ENCODE data around the gene GAGE2A.

GAGE2A gene

DNA sequence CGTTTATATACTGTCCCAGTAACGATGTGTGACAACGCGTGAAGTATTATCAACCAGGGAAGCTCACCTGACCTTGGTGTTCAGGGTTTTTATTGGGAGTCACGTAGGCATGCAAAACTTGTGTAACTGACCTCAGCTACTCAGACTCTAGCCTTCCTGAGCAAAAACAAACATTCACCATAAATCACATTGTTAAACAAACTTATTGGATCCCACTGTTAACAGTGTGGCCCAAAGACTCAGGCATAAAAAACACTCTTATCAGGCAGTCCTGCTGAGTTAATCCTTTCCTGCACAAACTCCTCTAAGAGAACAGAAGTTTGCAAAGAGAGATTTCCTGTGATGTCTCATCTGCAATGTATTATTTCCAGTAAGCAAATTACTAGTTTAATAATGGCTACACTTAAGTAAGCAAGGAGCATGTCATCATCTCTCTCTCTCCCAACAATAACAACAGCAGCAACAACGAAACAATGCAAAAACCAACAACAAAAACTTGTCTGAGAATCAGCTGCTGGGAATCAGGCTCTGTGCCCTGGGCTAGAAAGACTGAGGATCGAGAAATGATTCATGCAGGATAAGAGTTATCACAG, 21.5 kb downstream of the GAGE2A start:
- TF ChIP-seq, protein P1, sequence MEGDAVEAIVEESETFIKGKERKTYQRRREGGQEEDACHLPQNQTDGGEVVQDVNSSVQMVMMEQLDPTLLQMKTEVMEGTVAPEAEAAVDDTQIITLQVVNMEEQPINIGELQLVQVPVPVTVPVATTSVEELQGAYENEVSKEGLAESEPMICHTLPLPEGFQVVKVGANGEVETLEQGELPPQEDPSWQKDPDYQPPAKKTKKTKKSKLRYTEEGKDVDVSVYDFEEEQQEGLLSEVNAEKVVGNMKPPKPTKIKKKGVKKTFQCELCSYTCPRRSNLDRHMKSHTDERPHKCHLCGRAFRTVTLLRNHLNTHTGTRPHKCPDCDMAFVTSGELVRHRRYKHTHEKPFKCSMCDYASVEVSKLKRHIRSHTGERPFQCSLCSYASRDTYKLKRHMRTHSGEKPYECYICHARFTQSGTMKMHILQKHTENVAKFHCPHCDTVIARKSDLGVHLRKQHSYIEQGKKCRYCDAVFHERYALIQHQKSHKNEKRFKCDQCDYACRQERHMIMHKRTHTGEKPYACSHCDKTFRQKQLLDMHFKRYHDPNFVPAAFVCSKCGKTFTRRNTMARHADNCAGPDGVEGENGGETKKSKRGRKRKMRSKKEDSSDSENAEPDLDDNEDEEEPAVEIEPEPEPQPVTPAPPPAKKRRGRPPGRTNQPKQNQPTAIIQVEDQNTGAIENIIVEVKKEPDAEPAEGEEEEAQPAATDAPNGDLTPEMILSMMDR (IDR thresholded peaks at IDR 0.05; ENCODE audit: low read depth, low read length), result no peak
- H3K27me3 ChIP-seq (ENCODE audit: insufficient read depth, low read depth, severe bottlenecking), result peaks cover 57% of the 10 kb centered on the region
- H3K4me3 ChIP-seq (ENCODE audit: low read depth, low read length), result no peak overlapping the region
- no peak overlapping the region for H3K27ac ChIP-seq
- DNase-seq, result no peak
- no peaks in the 10 kb centered on the region for H3K36me3 ChIP-seq
- no peaks in the 10 kb centered on the region for H3K9me3 ChIP-seq (ENCODE audit: severe bottlenecking)

DNA sequence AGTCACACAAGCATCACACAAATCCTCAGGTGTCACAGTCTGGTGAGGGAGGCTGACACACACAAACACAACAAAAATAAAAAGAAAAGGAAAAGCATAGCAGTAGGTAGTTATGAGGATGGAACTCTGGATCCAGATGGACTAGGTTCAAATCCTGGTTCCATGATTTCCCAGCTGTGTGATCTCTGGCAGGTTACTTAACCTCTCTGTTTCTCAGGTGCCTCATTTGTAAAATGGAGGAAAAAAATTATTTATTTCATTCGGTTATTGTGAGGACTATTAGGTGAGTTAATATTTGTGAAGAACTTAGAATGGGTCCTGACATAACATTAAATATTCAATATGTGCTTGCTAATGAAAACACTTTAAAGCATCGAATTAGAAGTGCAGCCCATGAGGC, 29.3 kb downstream of the GAGE2A start:
- Histone ChIP-seq H3K4me3 (ENCODE audit: low read depth, low read length) (no peak overlapping the region), H3K9me3 (ENCODE audit: severe bottlenecking) (no peaks in the 10 kb centered on the region), H3K36me3 (no peaks in the 10 kb centered on the region), H3K27ac (no peak overlapping the region), H3K27me3 (ENCODE audit: insufficient read depth, low read depth, severe bottlenecking) (peaks cover 11% of the 10 kb centered on the region)
- TF ChIP-seq, protein P1 (IDR thresholded peaks at IDR 0.05; ENCODE audit: low read depth, low read length), result no peak
- no peak for DNase-seq

DNA sequence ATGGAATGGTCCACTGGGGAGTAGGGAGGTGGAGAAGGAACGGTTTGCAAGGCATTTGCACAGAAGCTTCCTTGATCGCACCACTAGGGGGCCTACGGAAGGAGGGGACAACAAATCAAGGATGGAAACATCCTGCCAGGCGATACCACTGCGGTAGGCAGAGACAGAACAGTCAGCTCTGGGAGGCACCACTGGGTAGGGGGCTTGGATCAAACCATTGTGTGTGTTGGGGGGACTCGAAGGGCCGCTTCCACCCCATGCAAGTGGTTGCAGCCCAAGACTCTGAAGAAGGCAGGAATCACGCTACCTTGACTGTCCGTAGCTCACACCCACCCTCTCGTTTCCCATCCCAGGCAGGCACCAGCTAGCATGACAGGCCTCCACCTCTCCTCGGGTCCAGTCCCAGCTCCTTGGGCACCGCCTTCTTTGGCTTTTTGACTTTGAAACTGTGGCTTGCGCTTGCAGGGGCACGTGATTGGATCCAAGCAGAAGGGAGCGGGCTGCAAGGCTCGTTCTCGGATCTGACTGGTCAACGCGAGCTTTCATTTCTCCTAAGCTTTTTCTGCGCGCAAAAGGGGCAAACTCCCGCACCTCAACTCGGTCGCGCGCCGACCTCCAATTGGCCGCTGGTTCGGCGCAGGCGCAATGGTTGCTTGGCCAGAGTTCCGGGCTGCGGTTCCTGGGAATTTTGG, 37.9 kb downstream of the GAGE2A start:
- Histone ChIP-seq H3K36me3 (no peaks in the 10 kb centered on the region), H3K4me3 (ENCODE audit: low read depth, low read length) (no peak overlapping the region), H3K9me3 (ENCODE audit: severe bottlenecking) (peaks cover 12% of the 10 kb centered on the region), H3K27me3 (ENCODE audit: insufficient read depth, low read depth, severe bottlenecking) (peaks cover 5% of the 10 kb centered on the region), H3K27ac (no peak overlapping the region)
- DNase-seq, result no peak
- TF ChIP-seq, protein P1 (IDR thresholded peaks at IDR 0.05; ENCODE audit: low read depth, low read length), result peak; percentile 50

DNA sequence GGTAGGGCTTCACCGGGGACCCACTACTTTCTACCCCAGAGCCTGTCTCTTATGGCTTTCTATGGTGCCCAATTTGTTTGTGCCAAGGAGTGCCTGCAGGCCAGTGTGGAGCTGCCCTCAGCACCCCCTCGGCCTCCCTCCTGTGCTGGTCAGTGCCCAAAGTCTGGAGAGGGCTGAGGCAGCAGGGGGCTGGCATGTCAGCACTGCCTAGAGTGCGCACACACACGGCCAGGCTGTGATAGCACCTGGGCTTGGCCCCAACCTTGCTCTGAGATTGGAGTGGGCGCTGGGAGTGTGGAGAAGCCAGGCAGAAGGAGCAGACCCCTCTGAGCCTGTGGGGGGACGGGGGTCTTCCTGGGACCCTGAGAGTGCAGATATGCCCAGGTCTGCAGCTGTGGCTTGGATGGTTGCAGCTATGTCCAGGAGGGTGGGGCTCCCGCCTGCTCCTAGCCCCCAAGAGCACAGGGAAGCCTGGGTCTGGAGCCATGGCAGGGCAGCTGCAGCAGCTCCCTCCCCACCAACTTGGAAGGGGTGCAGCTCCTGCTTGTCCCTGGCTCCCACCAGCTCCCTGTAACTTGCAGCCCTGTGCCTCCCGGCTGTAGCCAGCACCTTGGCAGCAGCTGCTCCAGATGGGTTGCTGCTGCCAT, 55.8 kb downstream of the GAGE2A start:
- H3K27me3 ChIP-seq (ENCODE audit: insufficient read depth, low read depth, severe bottlenecking), result peaks cover 58% of the 10 kb centered on the region

More for the DNA sequence above, 55.8 kb downstream of the GAGE2A start:
- no peak for DNase-seq
- Histone ChIP-seq H3K9me3 (ENCODE audit: severe bottlenecking) (no peaks in the 10 kb centered on the region), H3K27ac (no peak overlapping the region), H3K4me3 (ENCODE audit: low read depth, low read length) (no peak overlapping the region), H3K36me3 (no peaks in the 10 kb centered on the region)
- TF ChIP-seq, protein P1 (IDR thresholded peaks at IDR 0.05; ENCODE audit: low read depth, low read length), result no peak
